ENCODE data around the gene GLMP.

Gene GLMP

DNA sequence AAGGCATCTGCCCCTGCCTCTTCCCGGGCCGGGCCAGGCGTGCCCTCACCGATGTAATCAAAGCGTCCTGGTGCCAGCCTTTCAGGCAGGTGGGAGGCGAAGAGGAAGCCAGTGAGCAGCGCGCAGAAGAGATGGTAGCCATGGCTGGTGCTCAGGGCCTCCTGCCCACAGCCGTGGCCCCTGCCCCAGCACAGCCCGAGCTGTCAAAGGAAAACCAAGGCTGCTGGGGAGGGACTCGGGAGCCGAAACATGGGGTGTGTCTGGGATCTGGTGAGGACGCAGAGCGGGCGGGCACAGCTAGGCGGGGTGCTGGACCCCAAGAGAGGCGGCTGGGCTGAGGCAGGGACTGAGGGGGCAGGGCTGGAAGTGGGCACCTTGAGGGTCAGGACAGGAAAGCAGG lies 50.8 kb downstream of the GLMP start:
- peaks cover 6% of the 10 kb centered on the region for H3K36me3 ChIP-seq (ENCODE audit: control insufficient read depth, insufficient read depth, low read length)
- no peak overlapping the region for H3K27ac ChIP-seq (ENCODE audit: insufficient read depth, low read length, poor library complexity, severe bottlenecking)
- no peaks in the 10 kb centered on the region for H3K27me3 ChIP-seq (replicated peaks; ENCODE audit: control insufficient read depth, insufficient read depth, low read length, poor library complexity, severe bottlenecking)
- no peak for DNase-seq
- no peaks in the 10 kb centered on the region for H3K9me3 ChIP-seq (ENCODE audit: control insufficient read depth, low read length)
- H3K4me3 ChIP-seq (ENCODE audit: insufficient read depth, low read depth, low read length, poor library complexity, severe bottlenecking), result no peak overlapping the region
- H3K4me1 ChIP-seq (ENCODE audit: control insufficient read depth, insufficient read depth, low read length, poor library complexity, severe bottlenecking), result peaks cover 6% of the 10 kb centered on the region

DNA sequence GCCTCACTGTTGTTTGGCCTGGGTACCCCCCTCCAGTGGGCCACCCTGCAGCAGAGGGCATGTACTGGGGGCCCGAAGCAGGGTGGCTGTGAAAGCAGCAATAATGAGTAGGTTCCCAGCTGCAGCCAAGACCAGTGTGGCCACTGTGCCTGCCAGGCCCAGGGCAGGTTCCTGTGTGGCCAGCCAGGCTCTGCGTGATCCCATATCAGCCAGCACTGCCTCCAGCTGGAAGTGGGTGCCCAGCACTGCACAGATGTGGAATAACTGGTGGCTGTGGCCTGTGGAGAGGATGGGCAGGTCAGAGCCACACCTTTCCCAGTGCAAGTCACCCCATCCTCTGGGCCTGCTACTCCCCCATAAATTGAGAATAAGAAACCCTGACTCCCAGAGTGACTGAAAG lies 51.4 kb downstream of the GLMP start:
- DNase-seq, result no peak
- Histone ChIP-seq H3K4me3 (ENCODE audit: insufficient read depth, low read depth, low read length, poor library complexity, severe bottlenecking) (no peak overlapping the region), H3K36me3 (ENCODE audit: control insufficient read depth, insufficient read depth, low read length) (peaks cover 10% of the 10 kb centered on the region), H3K27ac (ENCODE audit: insufficient read depth, low read length, poor library complexity, severe bottlenecking) (no peak overlapping the region), H3K9me3 (ENCODE audit: control insufficient read depth, low read length) (no peaks in the 10 kb centered on the region), H3K27me3 (replicated peaks; ENCODE audit: control insufficient read depth, insufficient read depth, low read length, poor library complexity, severe bottlenecking) (no peaks in the 10 kb centered on the region), H3K4me1 (ENCODE audit: control insufficient read depth, insufficient read depth, low read length, poor library complexity, severe bottlenecking) (peaks cover 6% of the 10 kb centered on the region)

DNA sequence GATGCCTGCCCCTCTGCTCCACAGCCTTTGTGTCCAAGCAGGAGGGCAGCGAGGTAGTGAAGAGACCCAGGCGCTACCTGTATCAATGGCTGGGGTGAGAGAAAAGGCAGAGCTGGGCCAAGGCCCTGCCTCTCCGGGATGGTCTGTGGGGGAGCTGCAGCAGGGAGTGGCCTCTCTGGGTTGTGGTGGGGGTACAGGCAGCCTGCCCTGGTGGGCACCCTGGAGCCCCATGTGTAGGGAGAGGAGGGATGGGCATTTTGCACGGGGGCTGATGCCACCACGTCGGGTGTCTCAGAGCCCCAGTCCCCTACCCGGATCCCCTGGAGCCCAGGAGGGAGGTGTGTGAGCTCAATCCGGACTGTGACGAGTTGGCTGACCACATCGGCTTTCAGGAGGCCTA lies 52.7 kb downstream of the GLMP start:
- no peak for DNase-seq
- H3K27me3 ChIP-seq (replicated peaks; ENCODE audit: control insufficient read depth, insufficient read depth, low read length, poor library complexity, severe bottlenecking), result no peaks in the 10 kb centered on the region
- H3K4me1 ChIP-seq (ENCODE audit: control insufficient read depth, insufficient read depth, low read length, poor library complexity, severe bottlenecking), result peaks cover 6% of the 10 kb centered on the region
- H3K9me3 ChIP-seq (ENCODE audit: control insufficient read depth, low read length), result no peaks in the 10 kb centered on the region
- no peak overlapping the region for H3K27ac ChIP-seq (ENCODE audit: insufficient read depth, low read length, poor library complexity, severe bottlenecking)
- H3K4me3 ChIP-seq (ENCODE audit: insufficient read depth, low read depth, low read length, poor library complexity, severe bottlenecking), result no peak overlapping the region
- H3K36me3 ChIP-seq (ENCODE audit: control insufficient read depth, insufficient read depth, low read length), result peaks cover 24% of the 10 kb centered on the region
